BJ (cell line): Measurements from ENCODE around the gene GRM8. TPM values are rescaled to one million over a fixed set of nuclear protein-coding genes. Genes with fewer than 3 reads are reported as not detected.

Experiments used
- CTCF ChIA-PET: fragments of 350-600 bp; formaldehyde crosslinking; extraction: SDS; loops from one replicate; lab custom pipeline; 2021; ENCODE audit warnings: antibody characterized with exemption, inconsistent platforms; lab: Yijun Ruan, JAX
- POLR2A ChIA-PET: fragments of 300-600 bp; sonication (Branson Sonifier 250); formaldehyde crosslinking; extraction: SDS; loops from one replicate; lab custom pipeline; 2021; ENCODE audit warnings: antibody characterized with exemption; lab: Charles Lee
- DNase-seq: peaks from one replicate; pipeline ENCODE4 v3.0.0-alpha.2; 2011; ENCODE audit warnings: low read depth
- H3K27me3 ChIP-seq: 2 replicates; pipeline ENCODE4 v1.6.0; 2011; ENCODE audit warnings: low read length; ENCODE audit not compliant: control insufficient read depth, insufficient read depth
- H3K36me3 ChIP-seq: 2 replicates; pipeline ENCODE4 v1.5.1; 2011; ENCODE audit warnings: low read length; ENCODE audit not compliant: control insufficient read depth, insufficient read depth
- H3K4me3 ChIP-seq: 2 replicates; pipeline ENCODE4 v1.5.1; 2011; ENCODE audit warnings: low read depth, mild to moderate bottlenecking, control low read depth, low read length
- CTCF ChIP-seq: IDR thresholded peaks from 2 replicates; pipeline ENCODE4 v1.5.1; 2011; ENCODE audit warnings: low read depth, mild to moderate bottlenecking, control low read depth, inconsistent platforms, low read length, moderate library complexity; ENCODE audit not compliant: insufficient read depth
- polyA plus RNA-seq: library from polyadenylated mRNA; depleted of rRNA; stranded (reverse); fragments of >200 nt; gene quantifications from 2 replicates; pipeline ENCODE4 v1.2.3, GENCODE V29; 2011

GRM8 gene
- polyA plus RNA-seq, 1 experiment, result not detected

- CTCF ChIA-PET, result no interaction called here
- POLR2A ChIA-PET, result no interaction called here
- H3K27me3 ChIP-seq, result no peaks in the 10 kb centered on the region
- H3K36me3 ChIP-seq, result no peaks in the 10 kb centered on the region
- no peak for DNase-seq
- H3K4me3 ChIP-seq, result no peak overlapping the region
- TF ChIP-seq CTCF, result no peak
These were observed 790.3 kb downstream of the GRM8 start for GRCh38 chr7:126462405-126462804.

GRCh38 chr7:126460664-126461063, 792.1 kb downstream of the GRM8 start:
- ChIA-PET CTCF (no interaction called here), POLR2A (no interaction called here)
- Histone ChIP-seq H3K36me3 (no peaks in the 10 kb centered on the region), H3K4me3 (no peak overlapping the region), H3K27me3 (no peaks in the 10 kb centered on the region)
- DNase-seq, result no peak
- no peak for TF ChIP-seq CTCF

- H3K27me3 ChIP-seq, result no peaks in the 10 kb centered on the region
- POLR2A ChIA-PET, result no interaction called here
- TF ChIP-seq CTCF, result no peak
- CTCF ChIA-PET, result no interaction called here
- H3K4me3 ChIP-seq, result no peak overlapping the region
- no peak for DNase-seq
- H3K36me3 ChIP-seq, result no peaks in the 10 kb centered on the region
These were observed 799.6 kb downstream of the GRM8 start for GRCh38 chr7:126453104-126453503.

DNA sequence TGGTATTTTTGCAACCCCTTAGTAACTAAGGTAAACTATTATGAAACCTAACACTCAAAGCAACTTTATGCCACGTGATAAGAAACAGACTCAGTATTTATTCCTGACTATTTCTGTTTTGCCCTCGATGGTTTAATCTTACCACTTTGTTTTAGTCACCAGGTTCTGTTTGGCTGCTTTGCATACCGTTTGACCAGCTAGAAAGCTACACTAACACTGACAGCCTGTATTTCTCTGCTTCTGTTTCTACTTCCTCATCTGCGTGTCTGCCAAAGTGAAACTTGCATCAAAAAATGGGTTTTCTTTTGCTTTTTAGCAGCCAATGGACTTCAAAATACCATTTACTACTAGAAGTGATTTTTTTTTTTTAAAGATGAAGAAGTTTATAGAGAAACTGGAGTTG, 802.5 kb downstream of the GRM8 start:
- H3K4me3 ChIP-seq, result no peak overlapping the region
- no peaks in the 10 kb centered on the region for H3K27me3 ChIP-seq
- TF ChIP-seq CTCF, result no peak
- no peak for DNase-seq
- POLR2A ChIA-PET, result no interaction called here
- CTCF ChIA-PET, result no interaction called here
- H3K36me3 ChIP-seq, result no peaks in the 10 kb centered on the region

DNA sequence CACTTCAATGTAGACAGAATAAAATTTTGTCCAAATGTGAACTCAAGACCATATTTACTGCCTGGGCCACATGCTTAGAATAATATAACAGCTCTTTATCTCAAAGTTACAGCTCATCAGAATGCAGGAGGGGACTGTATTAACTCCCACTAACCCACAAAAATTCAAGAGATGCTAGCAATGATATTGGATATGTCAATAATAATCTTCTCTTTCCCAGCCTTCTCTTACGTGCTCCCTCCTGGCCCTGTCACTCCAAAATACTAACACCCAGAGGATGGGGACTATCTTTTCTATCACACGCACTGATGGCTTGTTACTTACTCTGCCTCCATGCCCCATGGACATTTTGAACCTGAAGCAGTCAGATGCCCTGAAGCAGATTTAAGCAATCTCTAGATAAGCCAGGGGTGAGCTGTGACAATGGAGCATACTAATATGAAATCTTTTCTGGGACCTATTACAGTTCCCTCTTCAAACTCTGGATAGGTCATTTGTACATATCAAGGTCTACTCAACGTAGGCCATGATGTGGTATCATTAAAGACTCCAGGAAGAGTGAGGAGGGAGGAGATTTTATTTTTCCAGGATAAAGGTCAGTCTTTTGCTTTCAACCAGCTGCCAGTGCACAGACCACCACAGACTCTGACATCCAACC, 803.0 kb downstream of the GRM8 start:
- Histone ChIP-seq H3K27me3 (no peaks in the 10 kb centered on the region), H3K36me3 (no peaks in the 10 kb centered on the region), H3K4me3 (no peak overlapping the region)
- DNase-seq, result no peak
- POLR2A ChIA-PET, result no interaction called here
- no peak for TF ChIP-seq CTCF
- CTCF ChIA-PET, result interaction anchor here (0.8 kb wide), 1 partner anchor 10 kb away, joined by 3 read pairs; no protein-coding TSS in a partner anchor
